GM19324 (cell line): ENCODE measurements around the gene TMCC1.

Source experiments
- ATAC-seq: cut with Tn5 transposase; IDR thresholded peaks from one replicate; pipeline ENCODE4 v1.9.1; 2021; ENCODE audit warnings: mild to moderate bottlenecking, moderate library complexity; ENCODE audit not compliant: unreplicated experiment, low FRiP score

The TMCC1 gene

GRCh38 chr3:129603991-129604749 lies 289.3 kb downstream of the TMCC1 start:
- no peak for ATAC-seq

- no peak for ATAC-seq
Measured at GRCh38 chr3:129603561-129603942, 290.0 kb downstream of the TMCC1 start.

GRCh38 chr3:129602730-129603560 lies 290.6 kb downstream of the TMCC1 start:
- no peak for ATAC-seq

- no peak for ATAC-seq
Measured at GRCh38 chr3:129602309-129602708, 291.2 kb downstream of the TMCC1 start.

GRCh38 chr3:129601713-129602112 lies 291.8 kb downstream of the TMCC1 start:
- no peak for ATAC-seq

GRCh38 chr3:129600348-129600747 lies 293.2 kb downstream of the TMCC1 start:
- no peak for ATAC-seq

- ATAC-seq, result no peak
Measured at GRCh38 chr3:129599607-129600006, 293.9 kb downstream of the TMCC1 start.

GRCh38 chr3:129599073-129599472 lies 294.4 kb downstream of the TMCC1 start:
- ATAC-seq, result no peak

- no peak for ATAC-seq
Measured at GRCh38 chr3:129598484-129598883, 295.0 kb downstream of the TMCC1 start.

GRCh38 chr3:129598000-129598381 lies 295.5 kb downstream of the TMCC1 start:
- no peak for ATAC-seq
